Fibroblast of lung (primary cell): ENCODE results near the gene ADCY5. TPM values are rescaled to one million over a fixed set of nuclear protein-coding genes. Genes with fewer than 3 reads are reported as not detected.

Source experiments
- DNase-seq, 2 donors: peaks; one replicate each; pipeline versions ENCODE4 v3.0.0 to v3.0.0-alpha.2; 2010; ENCODE audit warnings: low read depth in 2 of 2
- H2AFZ ChIP-seq: 2 replicates; pipeline ENCODE4 v1.5.1; 2012; ENCODE audit warnings: low read length, control low read depth, inconsistent platforms
- H3K27ac ChIP-seq: 2 replicates; pipeline ENCODE4 v1.5.1; 2011; ENCODE audit warnings: low read length, control low read depth; ENCODE audit not compliant: insufficient read depth
- H3K27me3 ChIP-seq: 2 replicates; pipeline ENCODE4 v1.5.1; 2011; ENCODE audit warnings: mild to moderate bottlenecking, low read length; ENCODE audit not compliant: control insufficient read depth, insufficient read depth
- H3K36me3 ChIP-seq: 2 replicates; pipeline ENCODE4 v1.5.1; 2011; ENCODE audit warnings: low read length; ENCODE audit not compliant: control insufficient read depth, insufficient read depth
- H3K4me1 ChIP-seq: 2 replicates; pipeline ENCODE4 v1.5.1; 2011; ENCODE audit warnings: low read length; ENCODE audit not compliant: control insufficient read depth, insufficient read depth; ENCODE audit errors: extremely low read depth
- H3K4me2 ChIP-seq: 2 replicates; pipeline ENCODE4 v1.5.1; 2011; ENCODE audit warnings: low read length, control low read depth; ENCODE audit not compliant: insufficient read depth; ENCODE audit errors: extremely low read depth
- H3K4me3 ChIP-seq, 4 experiments: fragments of 200-600 bp in 1 of 4; sonication (generic) in 1 of 4; replicated peaks in 1 of 4; 2 replicates each; pipeline ENCODE4 v1.5.1; 2011 to 2016; ENCODE audit warnings: low read length in 4 of 4, low read depth in 3 of 4, mild to moderate bottlenecking in 3 of 4, control low read depth in 2 of 4, inconsistent platforms in 1 of 4, mixed read lengths in 1 of 4; ENCODE audit not compliant: insufficient read depth in 1 of 4; ENCODE audit errors: control extremely low read depth in 1 of 4
- H3K79me2 ChIP-seq: 2 replicates; pipeline ENCODE4 v1.5.1; 2012; ENCODE audit warnings: mild to moderate bottlenecking, low read length, inconsistent platforms; ENCODE audit not compliant: control insufficient read depth, insufficient read depth
- H3K9ac ChIP-seq: 2 replicates; pipeline ENCODE4 v1.5.1; 2011; ENCODE audit warnings: mild to moderate bottlenecking, low read length, control low read depth; ENCODE audit not compliant: insufficient read depth
- H3K9me3 ChIP-seq: 2 replicates; pipeline ENCODE4 v1.5.1; 2012; ENCODE audit warnings: low read depth, low read length; ENCODE audit not compliant: control insufficient read depth, insufficient read depth
- H4K20me1 ChIP-seq: 2 replicates; pipeline ENCODE4 v1.5.1; 2011; ENCODE audit warnings: low read length; ENCODE audit not compliant: control insufficient read depth, insufficient read depth; ENCODE audit errors: extremely low read depth
- EZH2 ChIP-seq: IDR thresholded peaks from 2 replicates; pipeline ENCODE4 v1.5.1; 2012; ENCODE audit warnings: low read length, control low read depth, mild to moderate bottlenecking; ENCODE audit errors: missing control alignments
- polyA plus RNA-seq, 2 donors: library from polyadenylated mRNA; depleted of rRNA in 1 of 2; stranded (reverse) in 1 of 2; unstranded in 1 of 2; fragments of >200 nt; gene quantifications; 2 replicates each; pipeline ENCODE4 v1.2.1, GENCODE V29; 2011 to 2012; ENCODE audit warnings: missing spikeins in 1 of 2
- total RNA-seq: library from RNA; depleted of rRNA; stranded (reverse); fragments of >200 nt; gene quantifications from 2 replicates; pipeline ENCODE4 v1.2.1, GENCODE V29; 2014
- TF ChIP-seq, protein P1 (sequence below), 2 donors: IDR thresholded peaks in 1 of 2; conservative IDR thresholded peaks in 1 of 2; 1 replicate in 1 of 2; 2 replicates in 1 of 2; pipeline ENCODE4 v1.5.1; 2011 to 2012; ENCODE audit warnings: low read length in 2 of 2, control low read depth in 1 of 2, inconsistent platforms in 1 of 2, low read depth in 1 of 2, mild to moderate bottlenecking in 1 of 2

ADCY5 gene
- total and polyA plus RNA-seq, 2 donors (not counting 1 experiment from before 2014, with no cell fraction given) = 0.11 to 0.50 TPM

DNA sequence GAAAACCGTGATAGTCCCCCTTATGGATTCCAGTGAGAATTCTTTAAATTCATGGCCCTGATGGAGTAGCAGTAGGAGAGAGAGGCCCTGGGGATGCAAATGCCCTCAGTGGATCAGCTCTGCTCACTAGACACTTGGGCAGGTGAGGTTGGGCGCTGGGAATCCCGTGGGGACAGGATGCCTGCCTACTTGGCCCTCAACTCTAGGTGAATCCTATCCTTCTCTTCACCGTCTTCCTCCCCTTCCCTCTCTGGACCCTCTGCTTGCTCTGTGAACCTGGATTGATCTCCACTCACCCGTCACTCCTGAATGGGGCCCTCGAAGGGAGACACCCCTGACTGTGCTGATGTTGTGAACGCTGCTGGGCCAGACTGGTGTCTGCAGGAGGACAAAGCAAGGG is 169.8 kb downstream of the ADCY5 start:
- Histone ChIP-seq H3K4me2 (no peak overlapping the region), H3K9ac (no peak overlapping the region), H3K9me3 (no peaks in the 10 kb centered on the region), H3K4me1 (no peaks in the 10 kb centered on the region), H3K79me2 (no peaks in the 10 kb centered on the region), H3K4me3 (no peak overlapping the region), H3K36me3 (no peaks in the 10 kb centered on the region), H3K27me3 (no peaks in the 10 kb centered on the region), H2AFZ (no peak overlapping the region), H3K27ac (no peak overlapping the region), H4K20me1 (no peaks in the 10 kb centered on the region)
- no peak for DNase-seq
- TF ChIP-seq EZH2 = no peak
- TF ChIP-seq, protein P1, sequence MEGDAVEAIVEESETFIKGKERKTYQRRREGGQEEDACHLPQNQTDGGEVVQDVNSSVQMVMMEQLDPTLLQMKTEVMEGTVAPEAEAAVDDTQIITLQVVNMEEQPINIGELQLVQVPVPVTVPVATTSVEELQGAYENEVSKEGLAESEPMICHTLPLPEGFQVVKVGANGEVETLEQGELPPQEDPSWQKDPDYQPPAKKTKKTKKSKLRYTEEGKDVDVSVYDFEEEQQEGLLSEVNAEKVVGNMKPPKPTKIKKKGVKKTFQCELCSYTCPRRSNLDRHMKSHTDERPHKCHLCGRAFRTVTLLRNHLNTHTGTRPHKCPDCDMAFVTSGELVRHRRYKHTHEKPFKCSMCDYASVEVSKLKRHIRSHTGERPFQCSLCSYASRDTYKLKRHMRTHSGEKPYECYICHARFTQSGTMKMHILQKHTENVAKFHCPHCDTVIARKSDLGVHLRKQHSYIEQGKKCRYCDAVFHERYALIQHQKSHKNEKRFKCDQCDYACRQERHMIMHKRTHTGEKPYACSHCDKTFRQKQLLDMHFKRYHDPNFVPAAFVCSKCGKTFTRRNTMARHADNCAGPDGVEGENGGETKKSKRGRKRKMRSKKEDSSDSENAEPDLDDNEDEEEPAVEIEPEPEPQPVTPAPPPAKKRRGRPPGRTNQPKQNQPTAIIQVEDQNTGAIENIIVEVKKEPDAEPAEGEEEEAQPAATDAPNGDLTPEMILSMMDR (conservative IDR thresholded peaks at IDR 0.05 in 1 of 2, IDR thresholded peaks at IDR 0.05 in 1 of 2; ENCODE audit: low read depth in 1 of 2, low read length in 2 of 2) = no peak

DNA sequence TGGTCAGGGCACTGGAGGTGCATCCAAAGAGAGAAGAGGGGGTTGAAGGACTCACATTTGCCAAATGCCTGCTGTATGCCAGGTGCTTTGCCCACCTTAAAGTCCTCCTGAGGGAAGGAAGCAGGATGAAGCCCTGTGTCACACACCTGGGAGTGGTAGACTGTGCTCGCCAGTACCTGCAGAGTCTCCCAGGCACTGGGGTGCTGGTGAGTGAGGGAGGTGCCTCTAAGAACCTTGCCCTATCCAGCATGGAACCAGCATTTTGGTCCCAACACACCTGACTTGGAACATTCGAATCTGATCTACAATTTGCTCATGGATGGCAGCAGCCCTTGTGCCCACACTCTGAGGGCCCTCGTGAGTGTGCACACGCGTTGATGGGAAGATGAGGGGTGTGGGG is 170.4 kb downstream of the ADCY5 start:
- Histone ChIP-seq H3K9ac (no peak overlapping the region), H3K27ac (no peak overlapping the region), H3K36me3 (no peaks in the 10 kb centered on the region), H2AFZ (no peak overlapping the region), H3K27me3 (no peaks in the 10 kb centered on the region), H3K4me2 (no peak overlapping the region), H3K4me1 (peaks cover 1% of the 10 kb centered on the region), H3K9me3 (no peaks in the 10 kb centered on the region), H3K4me3 (no peak overlapping the region), H3K79me2 (no peaks in the 10 kb centered on the region), H4K20me1 (no peaks in the 10 kb centered on the region)
- DNase-seq = no peak
- no peak for TF ChIP-seq EZH2
- TF ChIP-seq, protein P1 (conservative IDR thresholded peaks at IDR 0.05 in 1 of 2, IDR thresholded peaks at IDR 0.05 in 1 of 2; ENCODE audit: low read depth in 1 of 2, low read length in 2 of 2) = no peak

DNA sequence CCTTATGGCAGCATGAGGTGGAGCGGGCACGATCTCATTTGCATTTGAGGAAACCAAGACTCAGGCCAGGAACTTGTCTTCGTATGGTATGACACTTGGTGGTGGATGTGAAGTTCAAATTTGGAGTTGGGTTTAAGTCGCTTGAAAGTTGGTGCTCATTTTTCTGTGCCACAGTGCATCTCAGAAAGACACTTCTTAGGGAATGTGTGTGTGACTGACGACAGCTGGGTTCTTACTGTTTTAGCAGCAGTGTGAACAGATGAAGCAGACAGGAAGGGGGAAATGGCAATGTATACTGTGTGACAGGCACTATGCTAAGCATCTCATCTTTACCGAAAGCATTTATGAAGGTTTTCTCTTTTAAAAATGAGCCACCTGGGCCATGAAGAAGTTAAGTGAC is 171.8 kb downstream of the ADCY5 start:
- TF ChIP-seq, protein P1 (conservative IDR thresholded peaks at IDR 0.05 in 1 of 2, IDR thresholded peaks at IDR 0.05 in 1 of 2; ENCODE audit: low read depth in 1 of 2, low read length in 2 of 2) = no peak
- no peak for TF ChIP-seq EZH2

More for the DNA sequence above, 171.8 kb downstream of the ADCY5 start:
- Histone ChIP-seq H3K79me2 (no peaks in the 10 kb centered on the region), H4K20me1 (no peaks in the 10 kb centered on the region), H3K27me3 (no peaks in the 10 kb centered on the region), H3K4me3 (no peak overlapping the region), H3K27ac (no peak overlapping the region), H3K4me1 (peaks cover 3% of the 10 kb centered on the region), H3K4me2 (no peak overlapping the region), H2AFZ (no peak overlapping the region), H3K9me3 (no peaks in the 10 kb centered on the region), H3K9ac (no peak overlapping the region), H3K36me3 (no peaks in the 10 kb centered on the region)
- no peak for DNase-seq
